Activated T-cell treated with anti-CD3 and anti-CD28 coated beads, Interleukin-2, amount 50 U/mL, for 24 hours (primary cell): ENCODE data around the gene SORCS1.

Source experiments
- DNase-seq: peaks from one replicate; pipeline ENCODE4 v3.0.0-alpha.2; 2020
- H3K27ac Mint-ChIP-seq: 2 replicates; pipeline ENCODE4 v1.8.0; 2020; ENCODE audit warnings: mild to moderate bottlenecking, mixed read lengths
- H3K27me3 Mint-ChIP-seq: 2 replicates; pipeline ENCODE4 v1.8.0; 2020; ENCODE audit warnings: mixed read lengths
- H3K36me3 Mint-ChIP-seq: 2 replicates; pipeline ENCODE4 v1.8.0; 2020; ENCODE audit warnings: low read depth, mixed read lengths
- H3K4me1 Mint-ChIP-seq: 2 replicates; pipeline ENCODE4 v1.8.0; 2020; ENCODE audit warnings: low read depth, mixed read lengths
- H3K4me3 Mint-ChIP-seq: 2 replicates; pipeline ENCODE4 v1.8.0; 2020; ENCODE audit warnings: mild to moderate bottlenecking, moderate library complexity, mixed read lengths
- H3K9me3 Mint-ChIP-seq: 2 replicates; pipeline ENCODE4 v1.8.0; 2020; ENCODE audit warnings: mixed read lengths

SORCS1 gene

GRCh38 chr10:106971411-106971831 is 193.1 kb downstream of the SORCS1 start:
- H3K4me1 Mint-ChIP-seq: no peaks in the 10 kb centered on the region
- no peak overlapping the region for H3K27ac Mint-ChIP-seq
- no peaks in the 10 kb centered on the region for H3K36me3 Mint-ChIP-seq
- DNase-seq: no peak
- H3K9me3 Mint-ChIP-seq: peaks cover 10% of the 10 kb centered on the region
- H3K4me3 Mint-ChIP-seq: no peak overlapping the region
- H3K27me3 Mint-ChIP-seq: no peaks in the 10 kb centered on the region

- H3K9me3 Mint-ChIP-seq: peaks cover 10% of the 10 kb centered on the region
- no peaks in the 10 kb centered on the region for H3K27me3 Mint-ChIP-seq
- DNase-seq: no peak
- no peak overlapping the region for H3K27ac Mint-ChIP-seq
- H3K4me1 Mint-ChIP-seq: no peaks in the 10 kb centered on the region
- no peaks in the 10 kb centered on the region for H3K36me3 Mint-ChIP-seq
- no peak overlapping the region for H3K4me3 Mint-ChIP-seq
Observed at GRCh38 chr10:106967452-106967851, 197.1 kb downstream of the SORCS1 start.

- Mint-ChIP-seq H3K4me1 (no peaks in the 10 kb centered on the region), H3K27ac (no peak overlapping the region), H3K36me3 (no peaks in the 10 kb centered on the region), H3K4me3 (no peak overlapping the region), H3K27me3 (no peaks in the 10 kb centered on the region), H3K9me3 (peaks cover 3% of the 10 kb centered on the region)
- DNase-seq: no peak
Observed at GRCh38 chr10:106960812-106961211, 203.7 kb downstream of the SORCS1 start.

- Mint-ChIP-seq H3K27ac (no peak overlapping the region), H3K27me3 (no peaks in the 10 kb centered on the region), H3K4me1 (no peaks in the 10 kb centered on the region), H3K4me3 (no peak overlapping the region), H3K36me3 (no peaks in the 10 kb centered on the region), H3K9me3 (peaks cover 3% of the 10 kb centered on the region)
- DNase-seq: no peak
Observed at GRCh38 chr10:106959521-106959920, 205.0 kb downstream of the SORCS1 start.

GRCh38 chr10:106958589-106959361 is 205.7 kb downstream of the SORCS1 start:
- Mint-ChIP-seq H3K4me1 (no peaks in the 10 kb centered on the region), H3K9me3 (peaks cover 3% of the 10 kb centered on the region), H3K27me3 (no peaks in the 10 kb centered on the region), H3K36me3 (no peaks in the 10 kb centered on the region), H3K4me3 (no peak overlapping the region), H3K27ac (no peak overlapping the region)
- DNase-seq: no peak

GRCh38 chr10:106957823-106958588 is 206.5 kb downstream of the SORCS1 start:
- H3K4me1 Mint-ChIP-seq: no peaks in the 10 kb centered on the region
- no peak overlapping the region for H3K4me3 Mint-ChIP-seq
- H3K36me3 Mint-ChIP-seq: no peaks in the 10 kb centered on the region
- no peak for DNase-seq
- no peak overlapping the region for H3K27ac Mint-ChIP-seq
- H3K27me3 Mint-ChIP-seq: no peaks in the 10 kb centered on the region
- H3K9me3 Mint-ChIP-seq: peaks cover 3% of the 10 kb centered on the region

- Mint-ChIP-seq H3K9me3 (peaks cover 2% of the 10 kb centered on the region), H3K36me3 (no peaks in the 10 kb centered on the region), H3K27me3 (no peaks in the 10 kb centered on the region), H3K27ac (no peak overlapping the region), H3K4me3 (no peak overlapping the region), H3K4me1 (no peaks in the 10 kb centered on the region)
- DNase-seq: no peak
Observed at GRCh38 chr10:106956216-106956915, 208.1 kb downstream of the SORCS1 start.

- no peak overlapping the region for H3K27ac Mint-ChIP-seq
Observed at GRCh38 chr10:106955133-106955532, 209.4 kb downstream of the SORCS1 start.

GRCh38 chr10:106952033-106952432 is 212.5 kb downstream of the SORCS1 start:
- H3K9me3 Mint-ChIP-seq: peaks cover 8% of the 10 kb centered on the region
- H3K36me3 Mint-ChIP-seq: no peaks in the 10 kb centered on the region
- no peak for DNase-seq
- no peaks in the 10 kb centered on the region for H3K27me3 Mint-ChIP-seq
- no peaks in the 10 kb centered on the region for H3K4me1 Mint-ChIP-seq
- no peak overlapping the region for H3K4me3 Mint-ChIP-seq
- no peak overlapping the region for H3K27ac Mint-ChIP-seq

More at GRCh38 chr10:106955133-106955532, 209.4 kb downstream of the SORCS1 start:
- H3K27me3 Mint-ChIP-seq: no peaks in the 10 kb centered on the region
- no peaks in the 10 kb centered on the region for H3K36me3 Mint-ChIP-seq
- DNase-seq: no peak
- H3K4me1 Mint-ChIP-seq: no peaks in the 10 kb centered on the region
- H3K4me3 Mint-ChIP-seq: no peak overlapping the region
- peaks cover 5% of the 10 kb centered on the region for H3K9me3 Mint-ChIP-seq

- no peaks in the 10 kb centered on the region for H3K36me3 Mint-ChIP-seq
- H3K9me3 Mint-ChIP-seq: peaks cover 8% of the 10 kb centered on the region
- no peaks in the 10 kb centered on the region for H3K27me3 Mint-ChIP-seq
- H3K4me3 Mint-ChIP-seq: no peak overlapping the region
- no peak for DNase-seq
- no peak overlapping the region for H3K27ac Mint-ChIP-seq
- H3K4me1 Mint-ChIP-seq: no peaks in the 10 kb centered on the region
Observed at GRCh38 chr10:106949680-106950478, 214.6 kb downstream of the SORCS1 start.

GRCh38 chr10:106947643-106948042 is 216.9 kb downstream of the SORCS1 start:
- H3K9me3 Mint-ChIP-seq: peaks cover 8% of the 10 kb centered on the region
- H3K4me3 Mint-ChIP-seq: no peak overlapping the region
- no peak for DNase-seq
- H3K4me1 Mint-ChIP-seq: no peaks in the 10 kb centered on the region
- H3K36me3 Mint-ChIP-seq: no peaks in the 10 kb centered on the region
- no peak overlapping the region for H3K27ac Mint-ChIP-seq
- H3K27me3 Mint-ChIP-seq: no peaks in the 10 kb centered on the region

GRCh38 chr10:106942035-106942662 is 222.4 kb downstream of the SORCS1 start:
- no peak overlapping the region for H3K4me3 Mint-ChIP-seq
- H3K4me1 Mint-ChIP-seq: no peaks in the 10 kb centered on the region
- no peaks in the 10 kb centered on the region for H3K36me3 Mint-ChIP-seq

GRCh38 chr10:106941297-106942034 is 223.0 kb downstream of the SORCS1 start:
- H3K4me3 Mint-ChIP-seq: no peak overlapping the region
- peaks cover 2% of the 10 kb centered on the region for H3K9me3 Mint-ChIP-seq
- no peaks in the 10 kb centered on the region for H3K27me3 Mint-ChIP-seq
- H3K4me1 Mint-ChIP-seq: no peaks in the 10 kb centered on the region
- H3K27ac Mint-ChIP-seq: no peak overlapping the region
- DNase-seq: no peak
- H3K36me3 Mint-ChIP-seq: no peaks in the 10 kb centered on the region

More at GRCh38 chr10:106942035-106942662, 222.4 kb downstream of the SORCS1 start:
- DNase-seq: no peak
- Mint-ChIP-seq H3K9me3 (peaks cover 2% of the 10 kb centered on the region), H3K27me3 (no peaks in the 10 kb centered on the region), H3K27ac (no peak overlapping the region)
